Cardiac septum (tissue), 1 donor: ENCODE measurements around the gene CHERP. TPM values are rescaled to one million over a fixed set of nuclear protein-coding genes. Genes with fewer than 3 reads are reported as not detected.
A peak's percentile ranks its signal among the peaks of the same experiment; 100 is the strongest.

Experiments
- DNase-seq: peaks from one replicate; pipeline ENCODE4 v3.0.0-alpha.2; 2020; ENCODE audit warnings: low spot score
- intact Hi-C: fragments of 100-400 bp; cut with DNase I; formaldehyde crosslinking; loops from one replicate; pipeline ENCODE4 v1.14.0; 2022
- long read RNA-seq: library from polyadenylated mRNA; unstranded; transcript quantifications from one replicate; pipeline ENCODE4 v2.0.0, GENCODE V29; 2021
- total RNA-seq: library from RNA; stranded (reverse); fragmentation: NEBNext Ultra II Directional; extraction: Animal tissue kit (Norgen Biotek cat#: 25700); gene quantifications from one replicate; pipeline ENCODE4 v1.2.1, GENCODE V29; 2021
- donor health status: DM: no; HTN: no; CAD: no.

CHERP gene
- 23.7 TPM for total RNA-seq
- long read RNA-seq, full-length matches to known transcripts = 4 of 25 reads
- long read RNA-seq, partial matches to known transcripts = 18 of 25 reads
- long read RNA-seq, other reads (novel, unspliced or antisense) = 3 of 25 reads

- intact Hi-C loops = loop anchor here (1.0 to 5.0 kb wide), 3 partner anchors 31 to 86 kb away; partner anchors contain the start of genes C19orf44, CALR3, MED26 and SLC35E1
- DNase-seq = peak; percentile 97
These were observed at the start of gene CHERP for GRCh38 chr19:16542045-16542909. Gene CHERP (minus strand): TSS chr19:16542437. CDS start chr19:16542378, 59 bp downstream.

- no peak for DNase-seq
- intact Hi-C loops = no loop called here
These were observed 48.9 kb upstream of the CHERP start for GRCh38 chr19:16590876-16591802.

GRCh38 chr19:16589917-16590316 lies 47.7 kb upstream of the CHERP start:
- intact Hi-C loops = loop anchor here (5.0 kb wide), 1 partner anchor 37 kb away; the partner anchor contains the start of gene MED26
- no peak for DNase-seq

- no peak for DNase-seq
- intact Hi-C loops = loop anchor here (5.0 kb wide), 1 partner anchor 38 kb away; the partner anchor contains the start of gene MED26
These were observed 46.8 kb upstream of the CHERP start for GRCh38 chr19:16588824-16589577.

- peak; percentile 87 for DNase-seq
- intact Hi-C loops = loop anchor here (5.0 kb wide), 1 partner anchor 39 kb away; the partner anchor contains the start of gene MED26
These were observed 45.9 kb upstream of the CHERP start for GRCh38 chr19:16587833-16588823.

GRCh38 chr19:16586991-16587832 lies 45.0 kb upstream of the CHERP start:
- DNase-seq = no peak

GRCh38 chr19:16586477-16586871 lies 44.2 kb upstream of the CHERP start:
- intact Hi-C loops = loop anchor here (5.0 kb wide), 1 partner anchor 41 kb away; the partner anchor contains the start of gene MED26
- no peak for DNase-seq

More at GRCh38 chr19:16586991-16587832, 45.0 kb upstream of the CHERP start:
- intact Hi-C loops = loop anchor here (5.0 kb wide), 1 partner anchor 40 kb away; the partner anchor contains the start of gene MED26

GRCh38 chr19:16585808-16586476 lies 43.7 kb upstream of the CHERP start:
- no peak for DNase-seq
- intact Hi-C loops = loop anchor here (5.0 kb wide), 1 partner anchor 41 kb away; the partner anchor contains the start of gene MED26

GRCh38 chr19:16585094-16585801 lies 43.0 kb upstream of the CHERP start:
- intact Hi-C loops = loop anchor here (5.0 kb wide), 1 partner anchor 42 kb away; the partner anchor contains the start of gene MED26
- DNase-seq = no peak

GRCh38 chr19:16584248-16585093 lies 42.2 kb upstream of the CHERP start:
- intact Hi-C loops = loop anchor here (1.0 to 5.0 kb wide), 2 partner anchors 12 to 43 kb away; partner anchors contain the start of genes MED26 and SLC35E1

GRCh38 chr19:16582486-16583261 lies 40.4 kb upstream of the CHERP start:
- no peak for DNase-seq
- intact Hi-C loops = no loop called here

More at GRCh38 chr19:16584248-16585093, 42.2 kb upstream of the CHERP start:
- peak; percentile 88 for DNase-seq

- intact Hi-C loops = no loop called here
- DNase-seq = no peak
These were observed 39.7 kb upstream of the CHERP start for GRCh38 chr19:16581971-16582343.

- DNase-seq = no peak
- intact Hi-C loops = no loop called here
These were observed 39.1 kb upstream of the CHERP start for GRCh38 chr19:16581145-16581970.
